ENCODE measurements around the gene TRAPPC3. TPM values are rescaled to one million over a fixed set of nuclear protein-coding genes. Genes with fewer than 3 reads are reported as not detected.

TRAPPC3 gene
- total RNA-seq, 1 experiment from 2014 or later: 98.7 TPM

DNA sequence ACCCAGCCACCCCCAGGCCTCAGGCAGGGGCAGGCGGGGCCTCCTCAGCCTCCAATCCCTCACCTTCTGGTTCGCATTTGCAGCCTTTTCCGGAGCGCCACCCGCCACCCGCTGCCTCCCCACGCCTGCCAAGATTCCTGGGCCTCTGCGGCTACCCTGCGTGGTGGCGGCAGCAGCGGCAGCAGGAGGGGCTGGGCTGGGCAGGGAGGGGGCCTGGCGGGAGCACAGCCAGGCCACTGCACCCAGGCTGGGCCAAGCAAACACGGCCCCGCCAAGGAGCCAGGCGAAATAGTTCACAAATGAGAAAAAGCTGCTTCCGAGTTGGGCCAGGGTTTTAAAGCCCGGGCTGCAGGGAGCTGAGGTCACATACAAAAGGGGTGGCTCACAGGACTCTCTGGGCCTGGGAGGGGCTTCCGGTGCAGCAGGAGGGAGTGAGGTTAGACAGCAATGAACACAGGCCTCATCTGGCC lies 34.1 kb downstream of the TRAPPC3 start:
- DNase-seq (ENCODE audit: low read depth, low spot score) (no peak), ATAC-seq (no peak)
- no TSS peak for BruUV-seq (replicated peaks)
- Histone ChIP-seq H3K27ac (ENCODE audit: low read length) (no peak overlapping the region), H3K9me3 (ENCODE audit: control insufficient read depth, insufficient read depth, low read depth, low read length) (no peaks in the 10 kb centered on the region), H3K36me3 (ENCODE audit: control insufficient read depth, insufficient read depth, low read length) (no peaks in the 10 kb centered on the region), H3K4me3 (ENCODE audit: low read depth in 2 of 2, low read length in 2 of 2) (no peak overlapping the region), H3K4me1 (ENCODE audit: control insufficient read depth, insufficient read depth, low read length) (no peaks in the 10 kb centered on the region), H3K27me3 (ENCODE audit: control insufficient read depth, insufficient read depth, low read length) (no peaks in the 10 kb centered on the region)
- intact Hi-C loops (cut with micrococcal nuclease; ENCODE audit: unreplicated experiment): no loop called here
- POLR2A ChIA-PET: no interaction called here
- CTCF ChIA-PET: interaction anchor here (0.6 kb wide), 1 partner anchor 113 kb away, joined by 7 read pairs; no protein-coding TSS in a partner anchor
- TF ChIP-seq SIN3A (IDR thresholded peaks at IDR 0.05; ENCODE audit: borderline replicate concordance, insufficient read depth, low read depth, low read length) (no peak), TCF7L2 (IDR thresholded peaks at IDR 0.05; ENCODE audit: low read depth, low read length) (no peak), POLR2AphosphoS5 (IDR thresholded peaks at IDR 0.05; ENCODE audit: low read depth, low read length) (no peak)
- TF ChIP-seq, protein P1, sequence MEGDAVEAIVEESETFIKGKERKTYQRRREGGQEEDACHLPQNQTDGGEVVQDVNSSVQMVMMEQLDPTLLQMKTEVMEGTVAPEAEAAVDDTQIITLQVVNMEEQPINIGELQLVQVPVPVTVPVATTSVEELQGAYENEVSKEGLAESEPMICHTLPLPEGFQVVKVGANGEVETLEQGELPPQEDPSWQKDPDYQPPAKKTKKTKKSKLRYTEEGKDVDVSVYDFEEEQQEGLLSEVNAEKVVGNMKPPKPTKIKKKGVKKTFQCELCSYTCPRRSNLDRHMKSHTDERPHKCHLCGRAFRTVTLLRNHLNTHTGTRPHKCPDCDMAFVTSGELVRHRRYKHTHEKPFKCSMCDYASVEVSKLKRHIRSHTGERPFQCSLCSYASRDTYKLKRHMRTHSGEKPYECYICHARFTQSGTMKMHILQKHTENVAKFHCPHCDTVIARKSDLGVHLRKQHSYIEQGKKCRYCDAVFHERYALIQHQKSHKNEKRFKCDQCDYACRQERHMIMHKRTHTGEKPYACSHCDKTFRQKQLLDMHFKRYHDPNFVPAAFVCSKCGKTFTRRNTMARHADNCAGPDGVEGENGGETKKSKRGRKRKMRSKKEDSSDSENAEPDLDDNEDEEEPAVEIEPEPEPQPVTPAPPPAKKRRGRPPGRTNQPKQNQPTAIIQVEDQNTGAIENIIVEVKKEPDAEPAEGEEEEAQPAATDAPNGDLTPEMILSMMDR (IDR thresholded peaks at IDR 0.05): no peak
- TF ChIP-seq, protein P2, sequence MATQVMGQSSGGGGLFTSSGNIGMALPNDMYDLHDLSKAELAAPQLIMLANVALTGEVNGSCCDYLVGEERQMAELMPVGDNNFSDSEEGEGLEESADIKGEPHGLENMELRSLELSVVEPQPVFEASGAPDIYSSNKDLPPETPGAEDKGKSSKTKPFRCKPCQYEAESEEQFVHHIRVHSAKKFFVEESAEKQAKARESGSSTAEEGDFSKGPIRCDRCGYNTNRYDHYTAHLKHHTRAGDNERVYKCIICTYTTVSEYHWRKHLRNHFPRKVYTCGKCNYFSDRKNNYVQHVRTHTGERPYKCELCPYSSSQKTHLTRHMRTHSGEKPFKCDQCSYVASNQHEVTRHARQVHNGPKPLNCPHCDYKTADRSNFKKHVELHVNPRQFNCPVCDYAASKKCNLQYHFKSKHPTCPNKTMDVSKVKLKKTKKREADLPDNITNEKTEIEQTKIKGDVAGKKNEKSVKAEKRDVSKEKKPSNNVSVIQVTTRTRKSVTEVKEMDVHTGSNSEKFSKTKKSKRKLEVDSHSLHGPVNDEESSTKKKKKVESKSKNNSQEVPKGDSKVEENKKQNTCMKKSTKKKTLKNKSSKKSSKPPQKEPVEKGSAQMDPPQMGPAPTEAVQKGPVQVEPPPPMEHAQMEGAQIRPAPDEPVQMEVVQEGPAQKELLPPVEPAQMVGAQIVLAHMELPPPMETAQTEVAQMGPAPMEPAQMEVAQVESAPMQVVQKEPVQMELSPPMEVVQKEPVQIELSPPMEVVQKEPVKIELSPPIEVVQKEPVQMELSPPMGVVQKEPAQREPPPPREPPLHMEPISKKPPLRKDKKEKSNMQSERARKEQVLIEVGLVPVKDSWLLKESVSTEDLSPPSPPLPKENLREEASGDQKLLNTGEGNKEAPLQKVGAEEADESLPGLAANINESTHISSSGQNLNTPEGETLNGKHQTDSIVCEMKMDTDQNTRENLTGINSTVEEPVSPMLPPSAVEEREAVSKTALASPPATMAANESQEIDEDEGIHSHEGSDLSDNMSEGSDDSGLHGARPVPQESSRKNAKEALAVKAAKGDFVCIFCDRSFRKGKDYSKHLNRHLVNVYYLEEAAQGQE (IDR thresholded peaks at IDR 0.05; ENCODE audit: insufficient read depth in 1 of 2, low read depth in 2 of 2, low read length in 1 of 2): no peak
- in situ Hi-C loops (cut with HindIII; ENCODE audit: low pct_unique_long_range_greater_than_20kb, low sequenced_read_pairs): no loop called here

DNA sequence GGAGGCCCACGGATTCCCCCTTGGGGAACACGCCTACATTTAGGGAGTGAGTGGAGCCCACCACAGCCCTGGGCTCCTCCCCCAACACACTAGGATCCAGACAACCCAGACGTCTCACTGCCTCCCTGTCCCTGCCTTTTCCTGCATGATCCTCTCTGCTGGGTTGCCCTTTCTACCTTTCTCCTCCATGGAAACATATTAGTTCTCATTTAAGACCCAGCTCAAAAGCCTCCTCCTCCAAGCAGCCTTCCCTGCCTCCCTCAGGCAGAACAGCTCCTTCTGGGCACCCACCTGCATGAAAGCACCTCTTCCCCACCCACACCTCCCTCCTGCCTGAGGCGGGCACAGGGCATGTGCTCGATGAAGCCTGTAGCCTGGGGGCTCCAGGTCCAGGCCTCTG lies 34.9 kb downstream of the TRAPPC3 start:
- Histone ChIP-seq H3K4me3 (ENCODE audit: low read depth in 2 of 2, low read length in 2 of 2) (no peak overlapping the region), H3K27me3 (ENCODE audit: control insufficient read depth, insufficient read depth, low read length) (no peaks in the 10 kb centered on the region), H3K36me3 (ENCODE audit: control insufficient read depth, insufficient read depth, low read length) (no peaks in the 10 kb centered on the region), H3K4me1 (ENCODE audit: control insufficient read depth, insufficient read depth, low read length) (0 out of 2 replicates have a peak, but pooled peaks cover under 1% of the 10 kb centered on the region), H3K9me3 (ENCODE audit: control insufficient read depth, insufficient read depth, low read depth, low read length) (no peaks in the 10 kb centered on the region), H3K27ac (ENCODE audit: low read length) (no peak overlapping the region)
- ATAC-seq (no peak), DNase-seq (ENCODE audit: low read depth, low spot score) (no peak)
- intact Hi-C loops (cut with micrococcal nuclease; ENCODE audit: unreplicated experiment) (no loop called here), in situ Hi-C loops (cut with HindIII; ENCODE audit: low pct_unique_long_range_greater_than_20kb, low sequenced_read_pairs) (no loop called here)
- no peak for TF ChIP-seq POLR2AphosphoS5 (IDR thresholded peaks at IDR 0.05; ENCODE audit: low read depth, low read length)
- TF ChIP-seq SIN3A (IDR thresholded peaks at IDR 0.05; ENCODE audit: borderline replicate concordance, insufficient read depth, low read depth, low read length): no peak
- no peak for TF ChIP-seq TCF7L2 (IDR thresholded peaks at IDR 0.05; ENCODE audit: low read depth, low read length)
- TF ChIP-seq, protein P2 (IDR thresholded peaks at IDR 0.05; ENCODE audit: insufficient read depth in 1 of 2, low read depth in 2 of 2, low read length in 1 of 2): no peak
- TF ChIP-seq, protein P1 (IDR thresholded peaks at IDR 0.05): no peak
- no TSS peak for BruUV-seq (replicated peaks)
- ChIA-PET POLR2A (no interaction called here), CTCF (no interaction called here)
